IMR-90 (cell line): ENCODE data around the gene TMEM54. TPM values are rescaled to one million over a fixed set of nuclear protein-coding genes. Genes with fewer than 3 reads are reported as not detected.

Experiments used
- ATAC-seq: fragments of 200-7000 bp; cut with Tn5 transposase; 2 replicates; pipeline ENCODE4 v1.9.1; 2020; ENCODE audit warnings: low read depth, mild to moderate bottlenecking, moderate library complexity
- BruUV-seq: library from RNA; stranded (reverse); fragments of 400-500 nt; replicated peaks from 2 replicates; lab custom pipeline; 2021; lab: Mats Ljungman, UMichigan
- CTCF ChIA-PET: fragments of 300-600 bp; formaldehyde crosslinking; extraction: SDS; loops from one replicate; lab custom pipeline; 2021; ENCODE audit warnings: antibody characterized with exemption; lab: Yijun Ruan, JAX
- POLR2A ChIA-PET: fragments of 300-600 bp; sonication (Branson Sonifier 250); formaldehyde crosslinking; loops from one replicate; lab custom pipeline; 2022; ENCODE audit warnings: antibody characterized with exemption; ENCODE audit not compliant: unreplicated experiment; lab: Charles Lee
- DNase-seq: peaks from one replicate; pipeline ENCODE4 v3.0.0; 2013
- H2AFZ ChIP-seq: replicated peaks from 2 replicates; pipeline ENCODE3; 2013; ENCODE audit warnings: low read length, mild to moderate bottlenecking; ENCODE audit not compliant: poor library complexity
- H2AK5ac ChIP-seq: 2 replicates; pipeline ENCODE4 v1.6.1; 2013; ENCODE audit warnings: low read depth, low read length, inconsistent platforms
- H2AK9ac ChIP-seq: replicated peaks from 2 replicates; pipeline ENCODE3; 2013; ENCODE audit warnings: mild to moderate bottlenecking, low read depth, low read length, moderate library complexity; ENCODE audit not compliant: poor library complexity
- H2BK120ac ChIP-seq: 2 replicates; pipeline ENCODE4 v1.6.1; 2013; ENCODE audit warnings: low read depth, low read length, inconsistent platforms
- H2BK15ac ChIP-seq: 3 replicates; pipeline ENCODE4 v1.6.1; 2013; ENCODE audit warnings: low read depth, low read length, inconsistent platforms
- H2BK20ac ChIP-seq: 2 replicates; pipeline ENCODE4 v1.6.1; 2013; ENCODE audit warnings: low read depth, mild to moderate bottlenecking, inconsistent platforms, low read length, moderate library complexity
- H2BK5ac ChIP-seq: 2 replicates; pipeline ENCODE4 v1.6.1; 2013; ENCODE audit warnings: mild to moderate bottlenecking, low read depth, low read length, inconsistent platforms; ENCODE audit not compliant: poor library complexity, severe bottlenecking
- H3K14ac ChIP-seq: replicated peaks from 2 replicates; pipeline ENCODE4 v1.6.1; 2013; ENCODE audit warnings: low read depth, low read length, inconsistent platforms
- H3K18ac ChIP-seq: 2 replicates; pipeline ENCODE4 v1.6.1; 2013; ENCODE audit warnings: low read depth, low read length, control low read depth
- H3K23ac ChIP-seq: 2 replicates; pipeline ENCODE4 v1.6.1; 2013; ENCODE audit warnings: low read depth, low read length, inconsistent platforms
- H3K27ac ChIP-seq: 2 replicates; pipeline ENCODE4 v1.5.1; 2013; ENCODE audit warnings: mild to moderate bottlenecking, control low read depth, low read length; ENCODE audit not compliant: insufficient read depth
- H3K27me3 ChIP-seq: 2 replicates; pipeline ENCODE4 v1.6.1; 2013; ENCODE audit warnings: low read length; ENCODE audit not compliant: control insufficient read depth, insufficient read depth
- H3K36me3 ChIP-seq: 2 replicates; pipeline ENCODE4 v1.6.1; 2013; ENCODE audit warnings: low read length, mixed read lengths; ENCODE audit not compliant: control insufficient read depth, insufficient read depth
- H3K4ac ChIP-seq: 2 replicates; pipeline ENCODE4 v1.6.1; 2013; ENCODE audit warnings: low read depth, low read length, inconsistent platforms
- H3K4me1 ChIP-seq: 2 replicates; pipeline ENCODE4 v1.6.1; 2013; ENCODE audit warnings: low read length, mixed read lengths; ENCODE audit not compliant: control insufficient read depth, insufficient read depth
- H3K4me2 ChIP-seq: 2 replicates; pipeline ENCODE4 v1.6.1; 2013; ENCODE audit warnings: low read depth, mild to moderate bottlenecking, control low read depth, low read length, moderate library complexity
- H3K4me3 ChIP-seq: 2 replicates; pipeline ENCODE4 v1.5.1; 2013; ENCODE audit warnings: low read depth, mild to moderate bottlenecking, control low read depth, low read length, moderate library complexity; ENCODE audit not compliant: insufficient read depth
- H3K56ac ChIP-seq: 2 replicates; pipeline ENCODE4 v1.6.1; 2013; ENCODE audit warnings: low read length, inconsistent platforms; ENCODE audit not compliant: insufficient read depth; ENCODE audit errors: extremely low read depth
- H3K79me1 ChIP-seq, 2 experiments: 2 replicates each; pipeline ENCODE4 v1.6.1; 2013; ENCODE audit warnings: low read length in 2 of 2, inconsistent platforms in 1 of 2, low read depth in 1 of 2
- H3K9ac ChIP-seq: 2 replicates; pipeline ENCODE4 v1.6.1; 2013; ENCODE audit warnings: low read depth, low read length, control low read depth
- H3K9me1 ChIP-seq: 2 replicates; pipeline ENCODE4 v1.6.1; 2013; ENCODE audit warnings: low read length, inconsistent platforms; ENCODE audit not compliant: insufficient read depth
- H3K9me3 ChIP-seq: 2 replicates; pipeline ENCODE4 v1.6.1; 2013; ENCODE audit warnings: low read length; ENCODE audit not compliant: control insufficient read depth, insufficient read depth
- H4K20me1 ChIP-seq: 2 replicates; pipeline ENCODE4 v1.6.1; 2013; ENCODE audit warnings: low read length, inconsistent platforms; ENCODE audit not compliant: insufficient read depth
- H4K5ac ChIP-seq: 2 replicates; pipeline ENCODE4 v1.6.1; 2013; ENCODE audit warnings: mild to moderate bottlenecking, low read depth, low read length, control low read depth
- H4K8ac ChIP-seq, 2 experiments: 2 replicates each; pipeline ENCODE4 v1.6.1; 2013; ENCODE audit warnings: low read depth in 2 of 2, low read length in 2 of 2, control low read depth in 1 of 2, inconsistent platforms in 1 of 2
- H4K91ac ChIP-seq: 2 replicates; pipeline ENCODE4 v1.6.1; 2013; ENCODE audit warnings: low read depth, low read length, inconsistent platforms; ENCODE audit not compliant: insufficient read depth
- BHLHE40 ChIP-seq: fragments of 150-350 bp; IDR thresholded peaks from 2 replicates; pipeline ENCODE4 v1.6.1; 2016; ENCODE audit warnings: mild to moderate bottlenecking, low read depth, low read length
- CEBPB ChIP-seq: IDR thresholded peaks from 2 replicates; pipeline ENCODE4 v1.6.1; 2012; ENCODE audit warnings: low read depth, low read length, improper control_type of control experiment
- FOS ChIP-seq: fragments of 150-350 bp; IDR thresholded peaks from 2 replicates; pipeline ENCODE4 v1.6.1; 2016; ENCODE audit warnings: low read depth, low read length
- MAFK ChIP-seq: IDR thresholded peaks from 2 replicates; pipeline ENCODE4 v1.6.1; 2012; ENCODE audit warnings: low read depth, low read length, improper control_type of control experiment
- MXI1 ChIP-seq: IDR thresholded peaks from 2 replicates; pipeline ENCODE4 v1.6.1; 2012; ENCODE audit warnings: low read depth, mild to moderate bottlenecking, low read length, moderate library complexity, borderline replicate concordance
- RAD21 ChIP-seq: IDR thresholded peaks from 2 replicates; pipeline ENCODE4 v1.6.1; 2012; ENCODE audit warnings: low read length, improper control_type of control experiment
- RFX5 ChIP-seq: IDR thresholded peaks from 2 replicates; pipeline ENCODE4 v1.8.0; 2012; ENCODE audit warnings: low read depth, mild to moderate bottlenecking, low read length, moderate library complexity
- WGBS, 2 experiments: methylation state at CpG; one replicate each; pipeline versions ENCODE4 v1.1.5 to v1.1.7; 2013; ENCODE audit warnings: missing lambda C conversion rate in 2 of 2; ENCODE audit not compliant: insufficient read length in 1 of 2; ENCODE audit errors: extremely low coverage in 2 of 2; 5-methylcytosine and 5-hydroxymethylcytosine counted together
- dilution Hi-C: fragments of 300-500 bp; cut with HindIII; formaldehyde crosslinking; loops from one replicate; pipeline ENCODE4 v1.14.3; 2018; ENCODE audit warnings: low sequenced_read_pairs; ENCODE audit not compliant: unreplicated experiment
- in situ Hi-C: fragments of 300-500 bp; cut with MboI; formaldehyde crosslinking; loops from 3 replicates; pipeline ENCODE4 v1.14.3; 2019; ENCODE audit warnings: low sequenced_read_pairs, inconsistent platforms, mixed read lengths
- intact Hi-C: fragments of 100-400 bp; cut with micrococcal nuclease; formaldehyde crosslinking; loops from 2 replicates; pipeline ENCODE4 v1.10.0; 2022
- polyA plus RNA-seq, 3 experiments: library from polyadenylated mRNA; depleted of rRNA; stranded (reverse); fragments of >200 nt; gene quantifications; 2 replicates each; pipeline ENCODE4 v1.2.3, GENCODE V29; 2012; ENCODE audit warnings: low replicate concordance in 1 of 3
- total RNA-seq: library from RNA; depleted of rRNA; stranded (reverse); fragments of >200 nt; gene quantifications from 2 replicates; pipeline ENCODE4 v1.2.3, GENCODE V29; 2012
- TF ChIP-seq, protein P1 (sequence below): conservative IDR thresholded peaks from 2 replicates; pipeline ENCODE4 v1.5.1; 2012; ENCODE audit warnings: mild to moderate bottlenecking, low read depth, low read length, improper control_type of control experiment

The TMEM54 gene
- total and polyA plus RNA-seq, 2 of the 4 experiments (the other 2 are of a cell fraction) = 25.5 to 75.2 TPM

DNA sequence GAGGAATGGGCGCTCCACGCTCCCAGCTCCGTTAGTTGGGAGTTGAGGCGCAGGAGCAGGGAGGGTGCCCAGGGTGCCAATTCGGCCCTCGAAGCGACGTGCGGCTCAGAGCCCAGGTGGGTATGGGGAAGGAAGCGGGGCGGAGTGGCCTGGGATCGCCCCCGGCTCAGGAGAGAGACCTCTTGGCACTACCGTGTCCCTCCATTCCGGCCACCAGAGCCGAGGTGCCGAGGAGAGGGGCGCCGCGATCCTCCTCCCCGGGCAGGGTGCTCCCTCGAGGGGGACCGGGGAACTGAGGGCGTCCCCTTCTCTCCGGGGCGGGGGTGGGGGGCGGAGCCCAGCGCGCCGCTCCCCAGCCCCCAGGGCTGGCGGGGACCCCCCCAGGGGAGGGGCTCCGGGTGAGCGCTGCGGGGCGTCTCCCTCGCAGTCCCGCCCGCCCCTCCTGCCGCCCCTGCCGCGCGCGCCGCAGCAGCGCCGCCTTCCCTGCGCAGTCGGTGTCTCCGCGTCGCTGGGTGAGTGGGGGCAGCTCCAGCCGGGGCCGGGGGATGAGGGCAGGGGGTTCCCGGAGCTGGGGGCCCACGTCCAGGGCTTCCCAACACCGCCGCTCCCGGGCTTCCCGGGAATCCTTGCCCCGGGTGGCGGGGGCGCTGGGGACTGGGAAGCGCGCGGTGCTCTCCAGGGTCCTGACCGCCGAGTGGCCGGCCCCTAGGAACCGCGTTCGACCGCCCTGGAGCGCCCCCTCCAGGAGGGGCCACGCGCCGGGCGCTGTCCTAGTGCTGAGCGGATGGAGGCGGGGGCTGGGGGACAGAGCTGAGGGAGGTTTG lies 15.0 kb downstream of the TMEM54 start, which contains the start of gene HPCA (continued):
- TF ChIP-seq MAFK = no peak
- TF ChIP-seq MXI1 = peak; percentile 95

DNA sequence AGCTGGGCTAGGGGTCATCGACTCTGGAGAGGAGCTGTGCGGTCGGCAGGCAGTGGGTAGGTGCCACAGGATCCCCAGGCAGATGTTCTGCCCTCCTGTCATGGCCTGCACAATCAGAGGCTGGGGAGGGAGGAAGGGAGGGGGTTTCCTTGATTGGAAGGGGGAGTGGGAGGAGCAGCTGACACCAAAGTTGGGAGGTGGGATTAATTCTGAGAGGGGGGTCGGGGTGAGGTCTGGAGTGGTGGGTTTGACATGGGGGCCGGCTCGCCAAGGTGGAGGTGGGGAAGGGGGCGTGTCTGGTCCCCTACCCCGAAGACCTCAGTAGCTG lies 15.5 kb downstream of the TMEM54 start:
- 0% methylated on average over 1 of the region's 8 CpGs; no CpG with 5 or more reads in 1 of the 2 experiments for WGBS, 2 experiments
- H2BK20ac ChIP-seq = no peak overlapping the region
- no TSS peak for BruUV-seq
- intact Hi-C loops (loop anchor here (1.0 to 5.0 kb wide), 2 partner anchors 201 to 483 kb away; no protein-coding TSS in a partner anchor), in situ Hi-C loops (no loop called here), dilution Hi-C loops (no loop called here)
- peaks cover 3% of the 10 kb centered on the region; the same call in 1 of the 2 replicates for H4K20me1 ChIP-seq
- H3K4me3 ChIP-seq = no peak overlapping the region
- no peak overlapping the region for H4K91ac ChIP-seq
- H3K9me1 ChIP-seq = peaks cover 4% of the 10 kb centered on the region; the same call in 1 of the 2 replicates
- H2AK9ac ChIP-seq = no peak overlapping the region
- POLR2A ChIA-PET = no interaction called here
- no peak overlapping the region for H2AK5ac ChIP-seq
- H2AFZ ChIP-seq = no peak overlapping the region
- TF ChIP-seq BHLHE40 (no peak), RAD21 (no peak), CEBPB (no peak), RFX5 (no peak), FOS (no peak)
- TF ChIP-seq, protein P1, sequence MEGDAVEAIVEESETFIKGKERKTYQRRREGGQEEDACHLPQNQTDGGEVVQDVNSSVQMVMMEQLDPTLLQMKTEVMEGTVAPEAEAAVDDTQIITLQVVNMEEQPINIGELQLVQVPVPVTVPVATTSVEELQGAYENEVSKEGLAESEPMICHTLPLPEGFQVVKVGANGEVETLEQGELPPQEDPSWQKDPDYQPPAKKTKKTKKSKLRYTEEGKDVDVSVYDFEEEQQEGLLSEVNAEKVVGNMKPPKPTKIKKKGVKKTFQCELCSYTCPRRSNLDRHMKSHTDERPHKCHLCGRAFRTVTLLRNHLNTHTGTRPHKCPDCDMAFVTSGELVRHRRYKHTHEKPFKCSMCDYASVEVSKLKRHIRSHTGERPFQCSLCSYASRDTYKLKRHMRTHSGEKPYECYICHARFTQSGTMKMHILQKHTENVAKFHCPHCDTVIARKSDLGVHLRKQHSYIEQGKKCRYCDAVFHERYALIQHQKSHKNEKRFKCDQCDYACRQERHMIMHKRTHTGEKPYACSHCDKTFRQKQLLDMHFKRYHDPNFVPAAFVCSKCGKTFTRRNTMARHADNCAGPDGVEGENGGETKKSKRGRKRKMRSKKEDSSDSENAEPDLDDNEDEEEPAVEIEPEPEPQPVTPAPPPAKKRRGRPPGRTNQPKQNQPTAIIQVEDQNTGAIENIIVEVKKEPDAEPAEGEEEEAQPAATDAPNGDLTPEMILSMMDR = no peak
- no peaks in the 10 kb centered on the region for H3K36me3 ChIP-seq
- no peak overlapping the region for H3K56ac ChIP-seq
- no peaks in the 10 kb centered on the region for H3K79me1 ChIP-seq
- peaks cover 66% of the 10 kb centered on the region for H3K27me3 ChIP-seq
- H3K23ac ChIP-seq = no peak overlapping the region
- no peak overlapping the region for H3K4ac ChIP-seq
- H3K18ac ChIP-seq = no peak overlapping the region
- H4K5ac ChIP-seq = no peak overlapping the region
- no peak overlapping the region for H3K27ac ChIP-seq
- H2BK5ac ChIP-seq = no peak overlapping the region
- H4K8ac ChIP-seq = no peak overlapping the region
- H3K9me3 ChIP-seq = no peaks in the 10 kb centered on the region
- ATAC-seq (no peak), DNase-seq (no peak)
- H3K14ac ChIP-seq = no peak overlapping the region
- H3K4me2 ChIP-seq = no peak overlapping the region
- no peaks in the 10 kb centered on the region for H3K4me1 ChIP-seq
- no peak overlapping the region for H3K9ac ChIP-seq
- CTCF ChIA-PET = interaction anchor here (0.6 kb wide), 1 partner anchor 19 kb away, joined by 3 read pairs; no protein-coding TSS in a partner anchor
- H2BK15ac ChIP-seq = no peak overlapping the region
- no peak overlapping the region for H2BK120ac ChIP-seq
